Neural cell (in vitro differentiated cells): ENCODE results near the gene PPP1R11. TPM values are rescaled to one million over a fixed set of nuclear protein-coding genes. Genes with fewer than 3 reads are reported as not detected.

Source experiments
- H2AFZ ChIP-seq: fragments of 200-600, 300-800 bp; sonication (generic), shearing (Covaris generic); 2 replicates; pipeline ENCODE4 v1.6.0; 2014; ENCODE audit warnings: low read depth, mild to moderate bottlenecking, antibody characterized with exemption, low read length, moderate library complexity
- H3F3A ChIP-seq: fragments of 200-600 bp; shearing (Covaris generic); 2 replicates; pipeline ENCODE4 v1.6.1; 2016; ENCODE audit warnings: mild to moderate bottlenecking, moderate library complexity, mixed read lengths, antibody characterized with exemption, low read length; ENCODE audit not compliant: insufficient read depth, poor library complexity, severe bottlenecking
- H3K27ac ChIP-seq: fragments of 200-600, 300-800 bp; sonication (generic), shearing (Covaris generic); 2 replicates; pipeline ENCODE4 v1.5.1; 2014; ENCODE audit warnings: mild to moderate bottlenecking, low read length, moderate library complexity
- H3K27me3 ChIP-seq: fragments of 300-800, 200-600 bp; sonication (generic), shearing (Covaris generic); 2 replicates; pipeline ENCODE4 v1.6.0; 2014; ENCODE audit warnings: mild to moderate bottlenecking, low read depth, low read length, moderate library complexity; ENCODE audit not compliant: insufficient read depth
- H3K36me3 ChIP-seq: fragments of 300-800, 200-600 bp; sonication (generic), shearing (Covaris generic); 2 replicates; pipeline ENCODE4 v1.5.1; 2014; ENCODE audit warnings: mild to moderate bottlenecking, antibody characterized with exemption, low read length, moderate library complexity; ENCODE audit not compliant: insufficient read depth
- H3K4me2 ChIP-seq: fragments of 300-800, 200-600 bp; sonication (generic), shearing (Covaris generic); 2 replicates; pipeline ENCODE4 v1.6.0; 2014; ENCODE audit warnings: mild to moderate bottlenecking, low read length
- H3K4me3 ChIP-seq: fragments of 300-800, 200-600 bp; sonication (generic), shearing (Covaris generic); 2 replicates; pipeline ENCODE4 v1.5.1; 2014; ENCODE audit warnings: mild to moderate bottlenecking, low read length, moderate library complexity
- H3K79me2 ChIP-seq: fragments of 200-600 bp; shearing (Covaris generic); replicated peaks from 2 replicates; pipeline ENCODE4 v1.6.0; 2014; ENCODE audit warnings: mild to moderate bottlenecking, low read length, moderate library complexity; ENCODE audit not compliant: insufficient read depth
- H3K9ac ChIP-seq: fragments of 300-800, 200-600 bp; sonication (generic), shearing (Covaris generic); 2 replicates; pipeline ENCODE4 v1.6.1; 2016; ENCODE audit warnings: mild to moderate bottlenecking, low read length, mixed read lengths
- H3K9me2 ChIP-seq: fragments of 200-600 bp; shearing (Covaris generic); 2 replicates; pipeline ENCODE4 v1.6.1; 2016; ENCODE audit warnings: mild to moderate bottlenecking, low read length, mixed read lengths; ENCODE audit not compliant: insufficient read depth
- H3K9me3 ChIP-seq: fragments of 200-600, 300-800 bp; sonication (generic), shearing (Covaris generic); 2 replicates; pipeline ENCODE4 v1.6.1; 2016; ENCODE audit warnings: mild to moderate bottlenecking, mixed run types, low read length, moderate library complexity, mixed read lengths
- H4K20me1 ChIP-seq: fragments of 200-600 bp; shearing (Covaris generic); 2 replicates; pipeline ENCODE4 v1.6.1; 2016; ENCODE audit warnings: mild to moderate bottlenecking, mixed run types; ENCODE audit not compliant: insufficient read depth
- CTCF ChIP-seq: fragments of 450-650 bp; IDR thresholded peaks from 2 replicates; pipeline ENCODE4 v1.5.1; 2014; ENCODE audit warnings: antibody characterized with exemption, mild to moderate bottlenecking, moderate library complexity; ENCODE audit not compliant: poor library complexity, severe bottlenecking
- EP300 ChIP-seq: fragments of 450-650 bp; conservative IDR thresholded peaks from 2 replicates; pipeline ENCODE4 v1.6.1; 2014; ENCODE audit warnings: antibody characterized with exemption, mild to moderate bottlenecking, moderate library complexity; ENCODE audit not compliant: poor library complexity, severe bottlenecking
- EZH2 ChIP-seq: fragments of 200-600, 300-800 bp; shearing (Covaris generic), sonication (generic); IDR thresholded peaks from 2 replicates; pipeline ENCODE4 v1.6.1; 2014; ENCODE audit warnings: antibody characterized with exemption, low read length, borderline replicate concordance, mild to moderate bottlenecking; ENCODE audit not compliant: insufficient read depth, poor library complexity, severe bottlenecking
- MXI1 ChIP-seq: fragments of 450-650 bp; conservative IDR thresholded peaks from 2 replicates; pipeline ENCODE4 v1.6.1; 2014; ENCODE audit warnings: antibody characterized with exemption, mild to moderate bottlenecking; ENCODE audit not compliant: poor library complexity, severe bottlenecking
- POLR2AphosphoS5 ChIP-seq: IDR thresholded peaks from 2 replicates; pipeline ENCODE4 v1.6.1; 2012
- RAD21 ChIP-seq: fragments of 450-650 bp; conservative IDR thresholded peaks from 2 replicates; pipeline ENCODE4 v1.6.1; 2014; ENCODE audit warnings: antibody characterized with exemption, mild to moderate bottlenecking, moderate library complexity
- REST ChIP-seq: IDR thresholded peaks from 2 replicates; pipeline ENCODE4 v1.6.1; 2012; ENCODE audit warnings: borderline replicate concordance
- SMC3 ChIP-seq: fragments of 450-650 bp; conservative IDR thresholded peaks from 2 replicates; pipeline ENCODE4 v1.6.1; 2014; ENCODE audit warnings: antibody characterized with exemption, mild to moderate bottlenecking, moderate library complexity; ENCODE audit not compliant: poor library complexity
- TAF1 ChIP-seq: IDR thresholded peaks from 2 replicates; pipeline ENCODE4 v1.6.1; 2012; ENCODE audit warnings: low read depth
- polyA plus RNA-seq: library from polyadenylated mRNA; depleted of rRNA; stranded (reverse); fragments of >200 nt; gene quantifications from 2 replicates; pipeline ENCODE4 v1.2.3, GENCODE V29; 2014

PPP1R11 gene
- polyA plus RNA-seq, 1 donor from 2014 or later: 39.7 TPM

GRCh38 chr6:30043744-30044143 lies 23.3 kb upstream of the PPP1R11 start:
- Histone ChIP-seq H4K20me1 (no peaks in the 10 kb centered on the region), H3K4me3 (no peak overlapping the region), H3K27ac (no peak overlapping the region), H3K9me2 (no peaks in the 10 kb centered on the region), H3F3A (no peaks in the 10 kb centered on the region), H3K4me2 (no peak overlapping the region), H3K9me3 (no peaks in the 10 kb centered on the region), H2AFZ (no peak overlapping the region), H3K27me3 (no peaks in the 10 kb centered on the region), H3K9ac (no peak overlapping the region), H3K79me2 (no peaks in the 10 kb centered on the region), H3K36me3 (no peaks in the 10 kb centered on the region)
- TF ChIP-seq MXI1: no peak

- Histone ChIP-seq H3K9me3 (no peaks in the 10 kb centered on the region), H3K9me2 (no peaks in the 10 kb centered on the region), H3K27me3 (no peaks in the 10 kb centered on the region), H3K4me3 (no peak overlapping the region), H3K4me2 (no peak overlapping the region), H3K79me2 (no peaks in the 10 kb centered on the region), H3K36me3 (no peaks in the 10 kb centered on the region), H4K20me1 (no peaks in the 10 kb centered on the region), H3F3A (no peaks in the 10 kb centered on the region), H3K27ac (no peak overlapping the region), H3K9ac (no peak overlapping the region), H2AFZ (no peak overlapping the region)
- TF ChIP-seq EZH2 (no peak), MXI1 (no peak), SMC3 (no peak), EP300 (no peak), REST (no peak), POLR2AphosphoS5 (no peak), CTCF (no peak), TAF1 (no peak), RAD21 (no peak)
Measured at GRCh38 chr6:30044630-30045029, 22.4 kb upstream of the PPP1R11 start.

GRCh38 chr6:30047220-30047619 lies 19.8 kb upstream of the PPP1R11 start:
- Histone ChIP-seq H3K79me2 (no peaks in the 10 kb centered on the region), H3K4me2 (no peak overlapping the region)

More at GRCh38 chr6:30047220-30047619, 19.8 kb upstream of the PPP1R11 start:
- TF ChIP-seq TAF1 (no peak), CTCF (no peak), POLR2AphosphoS5 (no peak), SMC3 (no peak)
- Histone ChIP-seq H3K4me3 (no peak overlapping the region), H3F3A (no peaks in the 10 kb centered on the region), H2AFZ (no peak overlapping the region), H3K36me3 (no peaks in the 10 kb centered on the region), H3K9ac (no peak overlapping the region), H3K27ac (no peak overlapping the region), H4K20me1 (no peaks in the 10 kb centered on the region), H3K9me3 (no peaks in the 10 kb centered on the region), H3K9me2 (no peaks in the 10 kb centered on the region), H3K27me3 (no peaks in the 10 kb centered on the region)
